NOMO-1 treated with DMSO at 0.1 percent for 48 hours (cell line): ENCODE measurements around the gene MTHFD1L.
A peak's percentile ranks its signal among the peaks of the same experiment; 100 is the strongest.
"Not testable (repeated sequence)": the region's sequence is repeated elsewhere in the genome, so short reads cannot be mapped to it uniquely, and the experiment has no call there.

Experiments used
- DNase-seq: peaks from one replicate; lab custom pipeline; 2025; ENCODE audit not compliant: unreplicated experiment; lab: John Stamatoyannopoulos, UW

MTHFD1L gene

GRCh38 chr6:151036869-151037680 is 171.6 kb downstream of the MTHFD1L start:
- DNase-seq: no peak

DNA sequence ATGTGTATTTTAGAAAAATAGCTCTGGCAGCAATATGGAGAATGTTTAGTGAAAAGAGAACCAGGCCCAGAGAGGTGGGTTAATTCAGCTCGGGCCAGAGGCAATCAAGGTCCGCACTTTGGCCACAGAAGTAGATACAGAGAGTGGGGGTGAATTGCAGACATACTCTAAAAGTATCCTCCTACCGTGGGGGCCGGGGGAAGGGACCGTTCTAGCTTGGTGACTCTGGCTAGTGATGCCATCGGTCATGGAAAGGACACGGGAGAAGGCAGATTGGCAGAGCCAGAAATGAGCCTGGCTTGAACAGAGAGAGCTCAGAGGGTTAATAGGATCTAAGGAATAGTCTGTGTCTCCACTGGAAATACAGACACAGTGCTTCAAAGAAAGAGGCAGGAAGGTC is 173.1 kb downstream of the MTHFD1L start:
- no peak for DNase-seq

- peak; percentile 22 for DNase-seq
These were observed 175.5 kb downstream of the MTHFD1L start for GRCh38 chr6:151040888-151041521.

DNA sequence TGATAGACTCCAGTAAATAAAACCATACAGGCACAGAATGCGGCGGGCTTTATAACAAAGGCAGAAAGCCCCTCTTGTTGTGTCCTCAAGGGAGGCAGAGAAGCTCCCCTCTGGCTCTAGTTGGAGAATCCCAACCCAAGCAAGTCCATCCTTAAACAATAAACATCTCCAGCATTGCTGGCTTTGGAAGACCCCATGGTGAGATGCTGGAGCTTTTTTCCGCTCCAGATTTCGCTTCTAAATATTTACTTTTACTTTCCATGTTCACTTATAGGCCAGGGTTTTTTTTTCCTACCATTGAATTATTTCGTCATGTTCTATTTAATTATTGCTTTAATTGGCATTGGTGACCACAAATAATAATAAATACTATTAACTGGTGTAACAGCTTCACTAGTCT is 176.2 kb downstream of the MTHFD1L start:
- no peak for DNase-seq

DNA sequence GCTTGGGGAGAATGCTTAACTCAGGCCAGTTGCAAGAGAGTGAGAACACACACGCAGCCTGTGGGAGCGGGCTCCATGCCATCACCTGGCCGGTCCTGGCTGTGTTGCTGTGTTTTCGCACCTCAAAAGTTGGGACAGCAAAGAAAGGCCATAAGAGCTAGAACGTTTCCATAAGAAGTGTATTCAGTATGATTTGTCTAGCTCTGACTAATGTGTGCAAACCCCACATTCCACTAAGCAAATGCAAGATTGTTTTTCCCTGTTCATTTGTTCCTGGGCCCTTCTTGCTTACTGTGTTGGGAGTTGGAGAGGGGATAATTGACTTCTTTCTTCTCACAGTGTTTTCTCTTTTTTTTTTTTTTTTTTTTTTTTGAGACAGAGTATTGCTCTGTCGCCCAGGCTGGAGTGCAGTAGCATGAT is 177.4 kb downstream of the MTHFD1L start:
- DNase-seq: not testable (repeated sequence)

DNA sequence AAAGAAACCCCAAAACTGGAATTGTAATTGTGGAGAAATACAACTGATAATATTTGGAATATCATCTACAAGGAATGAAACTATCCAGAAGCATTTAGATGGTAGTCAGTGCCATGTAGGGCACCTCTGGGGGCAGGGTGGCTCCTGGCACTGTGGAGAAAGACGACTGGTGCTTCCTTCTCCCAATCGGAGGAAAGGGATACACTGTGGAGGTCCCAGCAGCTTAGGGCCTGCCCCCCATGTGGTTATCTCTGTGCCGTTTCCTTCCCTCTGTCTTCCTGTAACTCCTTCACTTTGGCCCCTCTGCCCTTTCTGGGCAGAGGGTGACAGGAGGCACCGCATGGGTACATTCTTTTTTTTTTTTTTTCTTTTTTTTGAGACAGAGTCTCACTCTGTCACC is 178.4 kb downstream of the MTHFD1L start:
- no peak for DNase-seq

- no peak for DNase-seq
These were observed 179.3 kb downstream of the MTHFD1L start for GRCh38 chr6:151044465-151045441.

DNA sequence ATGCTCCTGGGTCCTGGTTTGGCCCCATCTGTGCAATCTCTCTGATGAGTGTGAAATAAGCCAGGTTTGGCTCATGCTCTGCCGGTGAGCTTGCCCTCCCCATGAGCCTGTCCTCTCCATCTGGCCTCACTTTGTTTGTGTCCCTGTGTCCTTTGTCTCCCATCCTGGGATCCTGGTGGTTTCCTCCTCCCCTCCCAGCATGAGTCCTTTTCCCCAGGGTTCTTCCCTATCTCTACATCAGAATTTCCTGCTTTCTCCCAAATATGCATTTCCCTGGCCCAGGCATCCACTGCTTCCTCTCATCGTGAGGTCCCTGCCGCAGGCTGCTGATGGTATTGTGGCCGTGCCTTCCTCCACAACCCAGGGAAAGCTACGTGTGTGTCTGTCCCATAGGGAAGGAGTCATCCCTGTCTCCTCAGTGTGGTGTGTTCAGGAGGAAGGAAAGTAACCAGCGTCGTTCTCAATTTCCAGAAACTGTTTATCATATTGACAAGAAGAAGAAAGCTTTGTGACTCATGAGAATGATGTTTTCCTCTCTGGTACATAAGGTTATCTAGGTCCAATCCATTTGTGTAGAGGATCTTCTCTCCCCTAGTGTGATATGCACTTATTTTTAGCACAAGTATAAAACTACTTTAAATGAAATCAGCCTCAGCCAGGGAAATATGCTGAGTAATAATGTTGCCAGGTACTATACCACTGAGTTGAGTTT is 180.2 kb downstream of the MTHFD1L start:
- DNase-seq: not testable (repeated sequence)

DNA sequence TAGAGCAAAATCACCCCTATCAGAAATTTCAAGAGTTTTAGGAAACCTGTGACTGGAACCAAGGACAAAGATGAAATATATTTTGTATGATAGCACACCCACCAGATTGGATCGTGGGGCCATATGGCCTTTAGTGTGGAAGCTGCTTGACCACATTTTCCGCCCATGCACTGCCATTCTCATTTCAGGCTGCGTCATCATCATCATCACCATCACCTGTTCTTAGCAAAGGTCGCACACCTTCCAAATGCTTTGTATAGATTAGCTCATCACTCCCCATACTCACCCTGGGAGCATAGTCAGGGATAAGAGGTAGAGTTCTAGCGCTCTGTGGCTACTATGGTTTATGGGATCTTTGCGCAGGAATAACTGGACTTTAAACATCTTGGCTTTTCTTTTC is 185.7 kb downstream of the MTHFD1L start:
- DNase-seq: no peak

- no peak for DNase-seq
These were observed 186.6 kb downstream of the MTHFD1L start for GRCh38 chr6:151052021-151052646.

DNA sequence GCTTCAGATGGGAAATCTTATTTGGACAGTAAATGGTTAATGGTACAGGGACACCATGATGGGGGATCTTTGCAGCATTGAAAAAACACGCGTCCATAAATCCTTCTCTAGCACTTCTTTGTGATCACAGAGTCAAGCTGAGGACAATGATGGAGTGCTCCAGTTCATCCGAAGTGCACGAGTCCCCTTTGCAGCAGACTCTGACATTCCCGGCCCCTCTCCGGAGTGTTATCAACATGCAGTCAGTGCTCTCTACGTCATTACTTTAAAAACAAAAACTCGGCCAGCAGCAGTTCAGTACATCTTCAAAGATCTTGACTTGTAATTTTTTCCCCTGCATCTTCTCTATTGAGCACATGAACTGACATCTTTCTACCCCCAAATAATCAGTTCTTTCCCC is 188.8 kb downstream of the MTHFD1L start:
- DNase-seq: no peak

DNA sequence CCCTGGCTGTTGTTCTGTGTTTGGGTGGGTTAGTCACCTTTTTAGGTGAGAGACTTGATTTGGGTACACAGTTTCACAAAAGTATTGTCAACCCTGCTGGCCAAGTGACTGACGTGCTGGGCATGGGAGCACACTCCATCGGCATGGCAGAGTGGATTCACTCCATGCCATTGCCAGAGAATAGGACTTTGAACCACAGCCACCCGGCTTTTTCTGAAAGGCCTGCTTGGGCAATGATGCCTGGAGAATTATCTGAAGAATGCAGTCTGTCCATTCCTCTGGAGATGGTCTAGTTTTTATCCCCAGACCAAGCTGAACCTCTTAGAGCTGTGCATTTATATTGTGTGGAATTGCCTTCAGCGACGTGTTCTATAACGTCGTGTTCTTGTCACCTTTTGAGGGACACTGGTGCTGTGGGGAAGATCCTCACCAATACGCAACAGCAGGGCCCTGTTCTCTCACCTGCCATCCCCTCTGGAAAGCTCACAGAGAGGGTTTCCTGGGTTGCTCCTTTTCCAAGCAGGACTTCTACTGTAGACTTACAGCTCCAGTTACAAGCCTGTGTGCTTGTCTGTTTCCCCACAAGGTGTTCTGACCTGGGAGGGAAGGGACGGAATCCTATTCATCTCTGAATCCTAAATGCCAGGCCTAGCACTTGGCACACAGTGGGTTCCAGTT is 190.9 kb downstream of the MTHFD1L start:
- no peak for DNase-seq

DNA sequence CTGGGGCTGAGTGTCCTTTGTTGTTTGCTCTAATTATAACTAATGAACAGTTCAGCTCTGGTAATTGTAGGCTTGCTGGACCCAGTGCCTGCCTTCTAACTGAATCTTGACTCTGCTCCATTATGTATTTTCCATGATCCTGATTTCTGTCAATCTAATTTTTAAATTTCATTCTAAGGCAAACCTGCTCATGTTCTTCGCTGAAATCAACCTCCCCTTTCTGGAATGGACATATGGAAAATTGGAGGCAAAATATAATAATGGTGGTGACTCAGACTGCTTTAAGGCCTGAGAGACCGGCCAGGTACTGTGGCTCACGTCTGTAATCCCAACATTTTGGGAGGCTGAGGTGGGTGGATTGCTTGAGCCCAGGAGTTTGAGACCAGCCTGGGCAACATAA is 191.6 kb downstream of the MTHFD1L start:
- no peak for DNase-seq

GRCh38 chr6:151058021-151058733 is 192.7 kb downstream of the MTHFD1L start:
- DNase-seq: no peak

GRCh38 chr6:151059612-151060095 is 194.2 kb downstream of the MTHFD1L start:
- peak; percentile 10 for DNase-seq

GRCh38 chr6:151060096-151060765 is 194.7 kb downstream of the MTHFD1L start:
- no peak for DNase-seq

GRCh38 chr6:151060766-151061531 is 195.4 kb downstream of the MTHFD1L start:
- DNase-seq: no peak

DNA sequence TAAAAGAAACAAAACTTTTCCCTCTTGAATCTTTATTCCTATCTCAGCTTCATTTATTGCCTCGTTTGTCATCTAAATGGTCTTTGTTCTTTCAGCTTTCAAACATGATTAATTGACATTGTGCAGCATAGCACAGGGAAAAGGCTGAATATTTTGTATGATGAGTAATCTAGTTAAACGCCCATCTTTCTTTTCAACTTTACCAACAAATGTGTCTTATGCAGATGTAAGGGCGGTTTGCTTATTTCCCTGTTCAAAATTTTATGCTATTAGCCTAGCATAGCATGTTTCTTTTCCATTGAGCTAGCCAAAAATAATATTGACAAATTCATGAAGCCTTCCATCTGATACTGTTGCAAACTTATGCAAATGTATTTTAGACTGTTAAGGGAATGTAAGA is 197.8 kb downstream of the MTHFD1L start:
- no peak for DNase-seq
